ENCODE results near the gene MBNL2.

The MBNL2 gene

GRCh38 chr13:97235549-97236231, 13.6 kb downstream of the MBNL2 start:
- DNase-seq = no peak

DNA sequence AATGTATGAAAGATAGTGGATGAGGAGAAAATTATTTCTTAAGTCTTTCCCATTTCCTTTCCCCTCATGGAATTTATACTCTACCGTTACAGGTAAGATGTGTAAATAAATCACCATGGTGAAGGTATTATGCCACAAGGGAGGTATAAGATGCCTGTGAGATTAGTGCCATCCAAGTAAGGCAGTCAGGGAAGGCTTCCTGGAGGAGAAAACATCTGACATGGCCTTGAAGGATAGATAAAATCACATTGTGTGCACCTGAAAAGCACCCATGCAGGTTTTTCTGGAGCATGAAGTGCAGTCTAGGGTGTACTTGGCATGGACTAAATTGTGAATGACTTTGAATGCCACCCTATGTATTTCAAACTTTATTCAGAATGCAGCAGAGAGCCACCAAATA, 15.3 kb downstream of the MBNL2 start:
- DNase-seq = no peak

GRCh38 chr13:97238432-97238831, 16.3 kb downstream of the MBNL2 start:
- no peak for DNase-seq

GRCh38 chr13:97238883-97239282, 16.8 kb downstream of the MBNL2 start:
- no peak for DNase-seq

GRCh38 chr13:97239306-97239705, 17.2 kb downstream of the MBNL2 start:
- no peak for DNase-seq

DNA sequence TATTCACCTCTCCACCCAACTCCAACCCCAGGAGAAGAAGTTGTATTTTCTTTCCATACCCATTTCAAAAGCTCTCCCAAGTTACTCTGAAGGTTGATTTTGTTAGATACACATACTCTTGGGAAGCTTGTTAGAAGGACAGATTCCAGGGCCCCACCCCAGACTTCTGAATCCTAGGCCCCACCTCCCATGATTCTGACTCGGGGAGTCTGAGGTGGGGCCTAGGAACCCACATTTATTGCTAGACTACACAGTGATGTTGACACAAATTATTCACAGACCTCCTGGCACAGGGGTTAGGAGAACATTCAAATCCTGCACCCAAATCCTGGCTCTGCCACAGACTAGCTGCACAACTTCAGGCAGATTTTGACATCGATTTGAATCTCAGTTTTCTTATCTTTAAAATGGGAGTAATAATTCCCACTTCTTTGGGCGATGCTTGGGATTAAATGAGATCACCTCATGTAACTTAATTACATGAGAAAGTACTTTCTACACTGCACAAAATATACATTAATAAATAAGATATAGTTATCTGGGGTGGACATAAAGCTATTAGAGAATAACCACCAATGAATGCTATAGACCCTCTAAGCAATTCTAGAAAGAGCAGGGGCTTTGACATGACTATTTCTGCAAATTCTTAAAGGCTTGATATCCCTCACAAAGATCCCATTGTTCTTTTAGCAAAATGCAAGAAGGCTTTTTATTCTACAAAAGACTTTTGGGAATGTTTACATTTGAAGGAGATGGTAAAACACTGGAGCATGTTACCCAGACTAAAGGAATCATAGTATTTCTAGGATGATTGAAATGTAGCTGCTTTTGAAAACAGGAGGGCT, 18.0 kb downstream of the MBNL2 start:
- DNase-seq = no peak

- no peak for DNase-seq
These were observed 18.9 kb downstream of the MBNL2 start for GRCh38 chr13:97240788-97241734.

GRCh38 chr13:97241761-97242160, 19.6 kb downstream of the MBNL2 start:
- DNase-seq = no peak

GRCh38 chr13:97242755-97243497, 20.8 kb downstream of the MBNL2 start:
- no peak for DNase-seq

DNA sequence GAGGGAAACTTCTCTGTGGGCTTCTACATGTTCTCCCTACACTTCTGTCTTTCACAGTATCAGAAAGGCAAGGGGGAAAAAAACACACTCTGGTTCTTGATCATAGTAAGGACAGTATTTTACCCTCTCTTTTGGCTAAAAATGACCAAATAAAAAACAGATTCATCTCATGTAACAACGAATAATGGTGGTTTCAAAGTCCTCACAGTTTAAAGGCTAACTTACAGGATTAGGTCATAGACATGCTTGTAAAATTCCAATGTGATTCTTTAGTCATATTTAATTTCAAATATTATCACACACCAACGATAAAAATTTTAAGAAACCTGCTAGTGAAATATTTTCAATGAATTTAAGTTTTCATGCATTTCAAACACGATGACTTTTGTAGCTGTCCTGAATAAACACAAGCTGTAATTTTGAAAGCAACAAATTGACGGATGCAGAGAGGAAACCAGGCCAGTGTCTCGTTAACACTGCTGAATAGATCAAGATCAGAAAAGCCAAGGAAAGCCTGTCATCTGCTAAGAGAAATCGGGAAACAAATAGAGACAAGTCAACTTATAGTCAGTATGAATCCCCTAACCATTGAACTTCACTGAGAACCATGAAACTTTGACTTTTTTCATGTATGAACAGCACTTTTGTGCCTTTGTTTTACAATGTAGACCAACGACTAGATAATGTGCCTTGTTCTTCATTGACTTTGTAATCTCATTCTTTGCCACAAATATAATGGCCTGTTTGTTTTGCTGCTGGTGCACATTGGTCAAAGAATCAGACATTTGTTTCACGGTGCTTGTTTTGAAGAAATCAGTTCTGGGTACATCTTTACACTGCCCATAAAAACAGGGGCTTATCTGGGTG, 22.0 kb downstream of the MBNL2 start:
- no peak for DNase-seq

GRCh38 chr13:97245011-97245410, 22.9 kb downstream of the MBNL2 start:
- DNase-seq = no peak

GRCh38 chr13:97246596-97247158, 24.5 kb downstream of the MBNL2 start:
- no peak for DNase-seq

GRCh38 chr13:97248243-97248642, 26.1 kb downstream of the MBNL2 start:
- no peak for DNase-seq

DNA sequence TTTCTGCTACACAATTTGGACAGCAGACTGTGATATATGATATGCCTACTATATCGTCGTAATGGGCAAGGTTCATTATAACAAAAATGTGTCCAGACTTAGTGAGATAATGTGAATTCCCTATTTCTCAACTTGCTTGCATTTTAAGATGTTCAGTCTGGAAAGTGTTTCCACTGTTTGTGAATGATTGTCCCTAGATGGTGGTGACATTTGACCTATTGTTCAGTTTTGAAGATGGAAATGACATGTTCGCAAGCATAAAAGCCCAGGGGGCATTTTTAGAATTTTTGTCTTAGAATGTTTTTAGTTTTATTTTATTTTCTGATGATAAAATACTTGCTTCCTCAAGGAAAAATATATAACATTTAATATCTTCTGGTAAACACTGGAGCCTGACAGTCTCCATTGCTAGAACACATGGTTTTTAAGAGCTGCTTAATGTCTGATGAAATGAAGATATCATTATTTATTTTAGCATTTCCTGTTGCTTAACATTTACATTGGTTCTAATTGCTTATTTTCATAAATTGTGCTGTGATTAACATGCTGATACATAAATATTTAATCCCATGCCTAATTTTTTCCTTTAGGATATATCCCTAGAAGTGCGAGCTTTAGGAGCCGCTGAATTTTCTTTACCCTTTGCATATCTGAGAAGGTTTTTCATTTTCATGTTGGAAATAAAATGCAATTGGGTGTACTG, 27.1 kb downstream of the MBNL2 start:
- DNase-seq = no peak

DNA sequence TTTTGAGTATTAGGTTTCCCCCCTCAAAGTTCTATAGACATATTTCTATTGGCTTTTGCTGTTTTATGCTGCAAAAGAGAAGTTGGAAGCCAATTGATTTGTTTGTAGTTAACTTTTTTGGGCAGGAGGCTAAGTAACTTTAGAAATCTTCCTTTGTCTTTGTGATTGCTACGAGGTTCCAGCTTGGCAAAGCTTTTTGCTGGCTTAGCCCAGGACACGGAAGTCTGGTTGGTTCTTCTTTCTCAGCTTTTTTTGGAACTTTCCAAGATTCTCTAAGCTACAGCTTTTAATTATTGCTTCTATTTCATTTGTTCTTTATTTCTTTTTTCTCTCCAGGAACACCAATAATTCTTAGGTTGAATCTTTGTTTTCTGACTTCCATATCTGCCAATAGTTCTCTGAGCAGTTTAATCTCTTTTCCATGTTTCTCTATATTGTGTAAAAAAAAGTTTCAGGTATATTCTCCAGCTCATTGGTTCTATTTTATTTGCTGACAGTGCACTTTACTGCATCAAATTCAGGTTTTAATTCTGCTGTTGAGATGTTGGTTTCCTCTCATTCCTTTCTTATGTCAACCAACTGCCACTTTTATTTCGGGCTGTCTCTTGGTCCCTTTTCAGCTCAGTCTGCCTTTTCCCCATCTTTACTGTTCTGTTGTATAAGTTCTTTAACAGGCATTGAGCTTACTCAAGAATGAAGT, 27.8 kb downstream of the MBNL2 start:
- no peak for DNase-seq

DNA sequence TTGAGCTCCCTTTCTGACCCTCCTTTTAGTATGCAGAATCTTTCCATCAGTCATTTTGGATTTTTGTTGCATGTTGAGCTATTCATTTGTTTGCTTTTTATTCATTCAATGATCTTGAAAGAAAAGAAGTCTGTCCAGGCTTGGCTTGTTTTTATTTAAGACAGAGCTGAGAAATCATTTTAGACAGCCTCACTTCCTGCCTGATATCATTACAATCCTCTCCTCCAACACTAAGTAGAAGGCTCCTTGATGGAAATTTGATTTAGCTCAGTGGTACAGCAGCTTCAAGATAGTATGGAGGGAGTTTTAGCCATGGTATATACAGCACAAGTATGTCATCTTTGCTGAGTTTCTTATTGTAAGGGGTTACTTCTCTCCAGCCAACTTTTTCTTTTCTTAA, 28.4 kb downstream of the MBNL2 start:
- no peak for DNase-seq

DNA sequence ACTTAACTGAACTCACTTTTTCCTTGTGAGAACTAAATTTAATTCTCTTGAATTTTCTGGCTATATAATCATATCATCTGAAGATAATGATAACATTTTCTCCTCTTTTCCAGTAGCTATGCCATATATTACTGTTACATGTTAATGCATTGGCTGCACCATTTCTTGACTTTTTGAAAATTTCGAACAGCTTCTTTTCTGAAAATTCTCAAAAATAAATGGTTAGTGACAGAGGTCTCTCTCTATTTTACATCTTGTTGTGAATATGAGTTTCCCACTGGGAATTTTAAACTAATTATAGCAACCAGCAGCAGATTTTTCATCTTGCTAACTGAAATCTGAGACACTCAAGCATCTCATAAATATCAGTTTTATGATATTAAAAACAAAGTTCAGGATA, 30.6 kb downstream of the MBNL2 start:
- DNase-seq = no peak

- no peak for DNase-seq
These were observed 31.6 kb downstream of the MBNL2 start for GRCh38 chr13:97253581-97254293.

- no peak for DNase-seq
These were observed 32.7 kb downstream of the MBNL2 start for GRCh38 chr13:97254816-97255215.
